ENCODE data around the gene TMTC1.

DNA sequence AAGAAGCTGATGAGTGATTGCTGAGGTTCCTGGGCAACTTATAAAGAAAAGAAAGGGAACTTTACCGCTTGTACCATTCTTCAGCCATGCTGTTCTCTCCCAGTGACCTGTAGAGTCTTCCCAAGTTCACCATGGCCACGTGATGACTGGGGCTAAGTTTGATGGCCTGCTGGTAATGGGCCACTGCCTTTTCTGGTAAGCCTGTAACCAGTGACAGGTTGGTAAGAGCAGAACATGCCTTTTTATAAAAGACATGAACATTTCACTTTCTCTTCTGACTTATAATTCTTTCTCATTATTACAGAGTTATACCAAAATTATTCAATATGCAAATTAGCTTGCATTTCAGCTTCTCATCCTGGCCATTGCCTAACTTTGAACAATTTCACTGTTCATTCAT, 265.3 kb downstream of the TMTC1 start:
- TF ChIP-seq, protein P1, sequence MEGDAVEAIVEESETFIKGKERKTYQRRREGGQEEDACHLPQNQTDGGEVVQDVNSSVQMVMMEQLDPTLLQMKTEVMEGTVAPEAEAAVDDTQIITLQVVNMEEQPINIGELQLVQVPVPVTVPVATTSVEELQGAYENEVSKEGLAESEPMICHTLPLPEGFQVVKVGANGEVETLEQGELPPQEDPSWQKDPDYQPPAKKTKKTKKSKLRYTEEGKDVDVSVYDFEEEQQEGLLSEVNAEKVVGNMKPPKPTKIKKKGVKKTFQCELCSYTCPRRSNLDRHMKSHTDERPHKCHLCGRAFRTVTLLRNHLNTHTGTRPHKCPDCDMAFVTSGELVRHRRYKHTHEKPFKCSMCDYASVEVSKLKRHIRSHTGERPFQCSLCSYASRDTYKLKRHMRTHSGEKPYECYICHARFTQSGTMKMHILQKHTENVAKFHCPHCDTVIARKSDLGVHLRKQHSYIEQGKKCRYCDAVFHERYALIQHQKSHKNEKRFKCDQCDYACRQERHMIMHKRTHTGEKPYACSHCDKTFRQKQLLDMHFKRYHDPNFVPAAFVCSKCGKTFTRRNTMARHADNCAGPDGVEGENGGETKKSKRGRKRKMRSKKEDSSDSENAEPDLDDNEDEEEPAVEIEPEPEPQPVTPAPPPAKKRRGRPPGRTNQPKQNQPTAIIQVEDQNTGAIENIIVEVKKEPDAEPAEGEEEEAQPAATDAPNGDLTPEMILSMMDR (IDR thresholded peaks at IDR 0.05): no peak
- TF ChIP-seq POLR2A (IDR thresholded peaks at IDR 0.05): no peak
